ENCODE measurements around the gene RFX6.

RFX6 gene

GRCh38 chr6:116948533-116949304, 71.7 kb downstream of the RFX6 start:
- no peak overlapping the region for H3K9ac ChIP-seq (ENCODE audit: low read length)
- H3K9me3 ChIP-seq (ENCODE audit: low read length), result no peaks in the 10 kb centered on the region
- H3K4me3 ChIP-seq (ENCODE audit: low read depth in 1 of 2, low read length in 2 of 2), result no peak overlapping the region
- no peaks in the 10 kb centered on the region for H3K36me3 ChIP-seq (ENCODE audit: insufficient read depth, low read length)
- no peaks in the 10 kb centered on the region for H3K4me1 ChIP-seq (ENCODE audit: insufficient read depth, low read length)
- H3K27ac ChIP-seq (ENCODE audit: low read depth, low read length), result no peak overlapping the region
- H3K27me3 ChIP-seq (ENCODE audit: control insufficient read depth in 1 of 2, insufficient read depth in 2 of 2, low read length in 2 of 2), result no peaks in the 10 kb centered on the region

GRCh38 chr6:116949964-116950363, 72.9 kb downstream of the RFX6 start:
- no peaks in the 10 kb centered on the region for H3K27me3 ChIP-seq (ENCODE audit: control insufficient read depth in 1 of 2, insufficient read depth in 2 of 2, low read length in 2 of 2)
- no peaks in the 10 kb centered on the region for H3K9me3 ChIP-seq (ENCODE audit: low read length)
- H3K4me3 ChIP-seq (ENCODE audit: low read depth in 1 of 2, low read length in 2 of 2), result no peak overlapping the region
- no peak overlapping the region for H3K9ac ChIP-seq (ENCODE audit: low read length)
- H3K27ac ChIP-seq (ENCODE audit: low read depth, low read length), result no peak overlapping the region
- H3K36me3 ChIP-seq (ENCODE audit: insufficient read depth, low read length), result no peaks in the 10 kb centered on the region
- no peaks in the 10 kb centered on the region for H3K4me1 ChIP-seq (ENCODE audit: insufficient read depth, low read length)

- Histone ChIP-seq H3K27ac (ENCODE audit: low read depth, low read length) (no peak overlapping the region), H3K4me3 (ENCODE audit: low read depth in 1 of 2, low read length in 2 of 2) (no peak overlapping the region), H3K27me3 (ENCODE audit: control insufficient read depth in 1 of 2, insufficient read depth in 2 of 2, low read length in 2 of 2) (no peaks in the 10 kb centered on the region), H3K9ac (ENCODE audit: low read length) (no peak overlapping the region), H3K4me1 (ENCODE audit: insufficient read depth, low read length) (no peaks in the 10 kb centered on the region), H3K36me3 (ENCODE audit: insufficient read depth, low read length) (no peaks in the 10 kb centered on the region), H3K9me3 (ENCODE audit: low read length) (no peaks in the 10 kb centered on the region)
Observed at GRCh38 chr6:116954335-116954734, 77.3 kb downstream of the RFX6 start.

GRCh38 chr6:116954938-116955337, 77.9 kb downstream of the RFX6 start:
- Histone ChIP-seq H3K36me3 (ENCODE audit: insufficient read depth, low read length) (no peaks in the 10 kb centered on the region), H3K4me1 (ENCODE audit: insufficient read depth, low read length) (no peaks in the 10 kb centered on the region), H3K9me3 (ENCODE audit: low read length) (no peaks in the 10 kb centered on the region), H3K27ac (ENCODE audit: low read depth, low read length) (no peak overlapping the region), H3K9ac (ENCODE audit: low read length) (no peak overlapping the region), H3K4me3 (ENCODE audit: low read depth in 1 of 2, low read length in 2 of 2) (no peak overlapping the region), H3K27me3 (ENCODE audit: control insufficient read depth in 1 of 2, insufficient read depth in 2 of 2, low read length in 2 of 2) (no peaks in the 10 kb centered on the region)

GRCh38 chr6:116955773-116956172, 78.7 kb downstream of the RFX6 start:
- H3K4me1 ChIP-seq (ENCODE audit: insufficient read depth, low read length), result no peaks in the 10 kb centered on the region
- H3K27ac ChIP-seq (ENCODE audit: low read depth, low read length), result no peak overlapping the region
- no peaks in the 10 kb centered on the region for H3K9me3 ChIP-seq (ENCODE audit: low read length)
- no peaks in the 10 kb centered on the region for H3K36me3 ChIP-seq (ENCODE audit: insufficient read depth, low read length)
- no peak overlapping the region for H3K9ac ChIP-seq (ENCODE audit: low read length)
- no peaks in the 10 kb centered on the region for H3K27me3 ChIP-seq (ENCODE audit: control insufficient read depth in 1 of 2, insufficient read depth in 2 of 2, low read length in 2 of 2)
- H3K4me3 ChIP-seq (ENCODE audit: low read depth in 1 of 2, low read length in 2 of 2), result no peak overlapping the region

- no peaks in the 10 kb centered on the region for H3K9me3 ChIP-seq (ENCODE audit: low read length)
- no peak overlapping the region for H3K27ac ChIP-seq (ENCODE audit: low read depth, low read length)
- no peaks in the 10 kb centered on the region for H3K4me1 ChIP-seq (ENCODE audit: insufficient read depth, low read length)
- no peak overlapping the region for H3K4me3 ChIP-seq (ENCODE audit: low read depth in 1 of 2, low read length in 2 of 2)
- no peak overlapping the region for H3K9ac ChIP-seq (ENCODE audit: low read length)
- H3K27me3 ChIP-seq (ENCODE audit: control insufficient read depth in 1 of 2, insufficient read depth in 2 of 2, low read length in 2 of 2), result no peaks in the 10 kb centered on the region
- no peaks in the 10 kb centered on the region for H3K36me3 ChIP-seq (ENCODE audit: insufficient read depth, low read length)
Observed at GRCh38 chr6:116963972-116964371, 86.9 kb downstream of the RFX6 start.

- Histone ChIP-seq H3K9ac (ENCODE audit: low read length) (no peak overlapping the region), H3K27ac (ENCODE audit: low read depth, low read length) (no peak overlapping the region), H3K36me3 (ENCODE audit: insufficient read depth, low read length) (no peaks in the 10 kb centered on the region), H3K27me3 (ENCODE audit: control insufficient read depth in 1 of 2, insufficient read depth in 2 of 2, low read length in 2 of 2) (no peaks in the 10 kb centered on the region), H3K4me3 (ENCODE audit: low read depth in 1 of 2, low read length in 2 of 2) (no peak overlapping the region), H3K4me1 (ENCODE audit: insufficient read depth, low read length) (no peaks in the 10 kb centered on the region), H3K9me3 (ENCODE audit: low read length) (no peaks in the 10 kb centered on the region)
Observed at GRCh38 chr6:116966675-116967576, 89.9 kb downstream of the RFX6 start.

GRCh38 chr6:116969211-116969863, 92.3 kb downstream of the RFX6 start:
- Histone ChIP-seq H3K27me3 (ENCODE audit: control insufficient read depth in 1 of 2, insufficient read depth in 2 of 2, low read length in 2 of 2) (no peaks in the 10 kb centered on the region), H3K27ac (ENCODE audit: low read depth, low read length) (no peak overlapping the region), H3K4me1 (ENCODE audit: insufficient read depth, low read length) (no peaks in the 10 kb centered on the region), H3K9me3 (ENCODE audit: low read length) (no peaks in the 10 kb centered on the region), H3K9ac (ENCODE audit: low read length) (no peak overlapping the region), H3K4me3 (ENCODE audit: low read depth in 1 of 2, low read length in 2 of 2) (no peak overlapping the region), H3K36me3 (ENCODE audit: insufficient read depth, low read length) (no peaks in the 10 kb centered on the region)

GRCh38 chr6:116971959-116972358, 94.9 kb downstream of the RFX6 start:
- Histone ChIP-seq H3K36me3 (ENCODE audit: insufficient read depth, low read length) (no peaks in the 10 kb centered on the region), H3K4me1 (ENCODE audit: insufficient read depth, low read length) (no peaks in the 10 kb centered on the region), H3K27me3 (ENCODE audit: control insufficient read depth in 1 of 2, insufficient read depth in 2 of 2, low read length in 2 of 2) (no peaks in the 10 kb centered on the region), H3K9me3 (ENCODE audit: low read length) (no peaks in the 10 kb centered on the region), H3K4me3 (ENCODE audit: low read depth in 1 of 2, low read length in 2 of 2) (no peak overlapping the region), H3K9ac (ENCODE audit: low read length) (no peak overlapping the region), H3K27ac (ENCODE audit: low read depth, low read length) (no peak overlapping the region)

GRCh38 chr6:116973976-116974375, 96.9 kb downstream of the RFX6 start:
- H3K27me3 ChIP-seq (ENCODE audit: control insufficient read depth in 1 of 2, insufficient read depth in 2 of 2, low read length in 2 of 2), result no peaks in the 10 kb centered on the region
- H3K9ac ChIP-seq (ENCODE audit: low read length), result no peak overlapping the region
- H3K27ac ChIP-seq (ENCODE audit: low read depth, low read length), result no peak overlapping the region
- no peak overlapping the region for H3K4me3 ChIP-seq (ENCODE audit: low read depth in 1 of 2, low read length in 2 of 2)
- no peaks in the 10 kb centered on the region for H3K4me1 ChIP-seq (ENCODE audit: insufficient read depth, low read length)
- no peaks in the 10 kb centered on the region for H3K9me3 ChIP-seq (ENCODE audit: low read length)
- H3K36me3 ChIP-seq (ENCODE audit: insufficient read depth, low read length), result no peaks in the 10 kb centered on the region

GRCh38 chr6:116974526-116975316, 97.7 kb downstream of the RFX6 start:
- Histone ChIP-seq H3K9me3 (ENCODE audit: low read length) (no peaks in the 10 kb centered on the region), H3K27me3 (ENCODE audit: control insufficient read depth in 1 of 2, insufficient read depth in 2 of 2, low read length in 2 of 2) (no peaks in the 10 kb centered on the region), H3K4me1 (ENCODE audit: insufficient read depth, low read length) (no peaks in the 10 kb centered on the region), H3K36me3 (ENCODE audit: insufficient read depth, low read length) (no peaks in the 10 kb centered on the region), H3K9ac (ENCODE audit: low read length) (no peak overlapping the region), H3K4me3 (ENCODE audit: low read depth in 1 of 2, low read length in 2 of 2) (no peak overlapping the region), H3K27ac (ENCODE audit: low read depth, low read length) (no peak overlapping the region)

All from muscle layer of colon (tissue), 2 donors.